ENCODE data around the gene MYH4. TPM values are rescaled to one million over a fixed set of nuclear protein-coding genes. Genes with fewer than 3 reads are reported as not detected.

Gene MYH4
- total RNA-seq, 1 donor from 2014 or later = not detected

DNA sequence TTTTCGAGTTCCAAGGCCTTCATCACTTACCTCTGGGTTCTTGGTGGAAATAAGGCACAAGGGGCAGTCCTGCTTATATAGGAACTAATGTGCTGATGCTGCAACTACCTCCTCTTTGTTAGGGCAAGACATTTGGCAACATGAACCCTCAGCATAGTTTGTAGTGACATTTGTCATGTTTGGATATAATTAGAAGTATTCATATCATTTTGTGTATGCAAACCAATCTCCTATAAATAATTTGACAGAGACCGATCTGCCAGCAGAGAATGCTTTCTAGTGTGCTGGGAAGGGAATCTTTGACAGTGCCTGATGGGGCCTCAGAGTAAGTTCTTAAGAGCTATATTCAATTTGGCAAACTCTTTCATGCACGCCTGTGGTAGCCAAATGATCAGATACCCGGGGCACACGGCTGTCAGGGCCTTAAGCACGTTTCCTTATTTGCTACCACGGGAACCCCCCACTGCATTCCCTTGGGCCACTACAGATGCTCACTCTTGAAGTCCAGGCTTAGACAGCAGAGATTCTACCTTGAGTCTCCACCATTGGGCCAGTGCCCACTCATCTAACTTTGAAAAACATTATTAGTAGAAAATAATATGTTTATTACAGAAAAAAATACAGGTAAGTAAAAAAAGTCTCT, 47.3 kb downstream of the MYH4 start, which contains the start of gene MYH8:
MYH8 (minus strand) TSS at position 51 of the 643 bp plus-strand sequence. CDS start 1,723 bp downstream, outside the sequence.
- peak; percentile 94 for DNase-seq (ENCODE audit: low read depth)

- peak; percentile 59 for DNase-seq (ENCODE audit: low read depth)
Measured at GRCh38 chr17:10421211-10421610, 48.1 kb downstream of the MYH4 start.

- peak; percentile 66 for DNase-seq (ENCODE audit: low read depth)
Measured at GRCh38 chr17:10420811-10421210, 48.5 kb downstream of the MYH4 start.

GRCh38 chr17:10417431-10417830, 51.9 kb downstream of the MYH4 start:
- DNase-seq (ENCODE audit: low read depth) = peak; percentile 33

DNA sequence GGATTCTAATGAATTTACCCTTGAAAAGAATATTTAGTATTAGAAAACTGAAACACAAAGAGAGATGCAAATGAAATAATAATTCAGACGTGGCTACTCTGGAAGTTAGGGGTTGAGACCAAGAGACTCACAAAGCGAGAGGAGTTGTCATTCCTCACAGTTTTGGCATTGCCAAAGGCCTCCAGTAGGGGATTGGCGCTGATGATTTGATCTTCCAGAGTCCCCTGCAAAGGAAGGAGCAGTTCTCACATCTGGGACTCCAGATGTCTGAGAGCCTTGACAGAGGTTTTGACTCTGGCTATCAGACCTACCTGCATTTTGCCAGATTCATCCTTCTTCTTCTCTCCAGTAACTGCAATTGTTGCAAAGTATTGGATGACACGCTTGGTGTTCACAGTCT, 54.2 kb downstream of the MYH4 start:
- DNase-seq (ENCODE audit: low read depth) = no peak

DNA sequence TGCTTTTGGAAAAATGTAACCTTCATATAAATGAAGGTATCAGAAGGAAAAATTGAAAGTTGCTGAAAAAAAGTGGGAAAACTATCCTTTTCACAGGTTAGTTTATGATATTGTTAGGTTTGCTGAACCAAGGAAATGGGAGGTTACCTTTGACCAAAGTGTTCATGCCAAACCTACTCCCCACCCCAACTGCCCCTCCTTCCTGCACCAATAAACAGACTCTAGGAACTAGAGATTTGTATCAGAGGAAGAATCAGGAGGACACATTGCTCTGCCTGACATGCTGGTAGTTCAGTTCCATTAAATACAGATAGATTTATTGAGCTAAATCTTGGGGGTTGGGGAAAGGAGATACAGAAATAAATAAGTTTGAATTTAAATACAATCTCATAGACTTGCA, 65.8 kb downstream of the MYH4 start:
- no peak for DNase-seq (ENCODE audit: low read depth)

DNA sequence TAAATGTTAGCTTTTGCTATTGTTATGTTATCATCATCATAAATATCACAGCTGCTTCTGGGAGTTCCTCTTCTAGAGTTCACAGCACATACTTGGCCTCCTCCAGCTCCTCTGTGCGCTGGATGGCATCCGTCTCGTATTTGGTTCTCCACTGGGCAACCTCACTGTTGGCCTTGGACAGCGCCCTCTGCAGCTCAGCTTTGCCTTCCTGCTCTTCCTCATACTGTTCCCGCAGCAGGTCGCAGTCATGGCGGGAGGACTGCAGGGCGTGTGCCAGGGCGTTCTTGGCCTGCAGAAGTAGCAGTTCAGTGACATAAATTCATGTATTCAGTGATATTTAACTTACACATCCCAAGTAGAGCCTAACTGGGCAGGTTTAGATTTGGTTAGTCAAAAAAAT, 71.0 kb downstream of the MYH4 start:
- DNase-seq (ENCODE audit: low read depth) = no peak

DNA sequence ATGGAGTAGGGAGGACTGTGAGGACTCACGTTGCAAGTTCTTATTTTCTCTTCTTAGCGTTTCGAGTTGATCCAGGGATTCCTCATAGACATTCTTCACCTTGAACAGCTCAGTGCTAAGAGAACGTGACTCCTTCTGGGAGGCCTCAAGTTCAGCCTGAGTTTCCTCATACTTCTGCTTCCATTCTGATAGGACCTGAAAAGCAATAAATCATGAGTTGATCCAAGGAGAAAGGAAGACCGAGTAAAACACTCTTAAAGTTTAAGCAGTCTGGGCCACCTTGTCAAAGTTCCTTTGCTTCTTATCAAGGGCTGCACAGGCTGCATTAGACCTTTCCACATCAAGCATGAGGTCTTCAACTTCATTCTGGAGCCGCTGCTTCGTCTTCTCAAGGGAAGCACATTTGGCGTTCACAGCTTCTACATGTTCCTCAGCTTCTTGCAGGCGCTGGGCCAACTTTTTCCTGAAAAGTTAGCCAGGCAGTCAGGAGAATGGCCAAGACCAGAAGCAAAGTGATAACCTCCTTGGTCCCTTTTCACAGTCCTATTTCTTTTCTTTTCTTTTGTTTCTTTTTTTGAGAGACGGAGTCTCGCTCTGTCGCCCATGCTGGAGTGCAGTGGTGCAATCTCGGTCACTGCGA, 72.7 kb downstream of the MYH4 start:
- DNase-seq (ENCODE audit: low read depth) = no peak

- no peak for DNase-seq (ENCODE audit: low read depth)
Measured at GRCh38 chr17:10394201-10394887, 75.0 kb downstream of the MYH4 start.

Other genes starting within 250 kb of the MYH4 start
- 0.16 and 0.21 TPM in 2 replicates for gene MYH13, start 96.6 kb downstream of the MYH4 start, total RNA-seq
- 715 and 853 TPM in 2 replicates for gene MYH8, start 47.6 kb downstream of the MYH4 start, total RNA-seq
- gene MYH1, start 49.0 kb upstream of the MYH4 start, total RNA-seq = 0.36 and 1.8 TPM in 2 replicates
- gene MYH2, start 80.1 kb upstream of the MYH4 start, total RNA-seq = 17.2 and 32.5 TPM in 2 replicates
- 2,551 and 7,123 TPM in 2 replicates for gene MYH3, start 187.8 kb upstream of the MYH4 start, total RNA-seq
- 49.0 and 53.8 TPM in 2 replicates for gene SCO1, start 228.0 kb upstream of the MYH4 start, total RNA-seq
- gene ADPRM, start 228.0 kb upstream of the MYH4 start, total RNA-seq = 20.2 and 22.2 TPM in 2 replicates